ENCODE data around the gene OR10K1.

GRCh38 chr1:158461534-158461933 lies at the start of gene OR10K1:
- TF ChIP-seq CTCF (IDR thresholded peaks at IDR 0.05) (no peak), POLR2A (IDR thresholded peaks at IDR 0.05) (no peak), EP300 (IDR thresholded peaks at IDR 0.05) (no peak)
